ENCODE results near the gene FRMD4A. TPM values are rescaled to one million over a fixed set of nuclear protein-coding genes. Genes with fewer than 3 reads are reported as not detected.

FRMD4A gene
- total RNA-seq, 2 donors from 2014 or later: 55.9 to 81.0 TPM

DNA sequence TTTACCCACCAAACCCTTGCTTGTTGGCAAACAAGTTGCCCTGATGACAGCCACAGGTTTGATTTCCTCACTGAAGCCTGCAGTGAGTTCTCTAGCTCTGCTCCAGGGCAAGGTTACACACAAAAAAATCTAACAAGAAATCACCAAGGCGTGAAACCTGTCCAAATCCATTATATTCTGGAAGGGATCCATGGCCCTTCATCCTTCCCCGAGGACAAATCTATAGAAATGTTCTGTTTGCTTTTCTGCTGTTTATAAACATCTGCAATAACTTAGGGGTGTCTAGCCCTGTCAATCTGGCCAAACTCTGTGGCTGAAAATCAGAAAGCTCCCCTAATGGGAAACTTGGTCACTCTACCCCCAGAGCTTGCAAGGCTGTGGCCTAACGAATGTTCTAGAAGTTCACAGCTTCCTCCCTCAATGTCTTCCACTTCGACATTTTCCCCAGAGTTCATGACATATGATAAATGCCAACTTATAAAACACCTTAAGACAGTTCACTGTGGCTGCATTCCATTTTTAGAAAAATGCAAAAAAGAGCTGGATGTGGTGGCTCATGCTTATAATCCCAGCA is 579.4 kb downstream of the FRMD4A start:
- Histone ChIP-seq H3K4me1 (ENCODE audit: control insufficient read depth in 1 of 2, low read depth in 2 of 2) (peaks cover 0 to under 1% of the 10 kb centered on the region in 2 donors), H3K36me3 (no peaks in the 10 kb centered on the region), H3K9me3 (no peaks in the 10 kb centered on the region), H3K4me3 (no peak overlapping the region), H3K27ac (no peak overlapping the region), H3K27me3 (replicated peaks; ENCODE audit: insufficient read depth) (no peaks in the 10 kb centered on the region)
- ATAC-seq (ENCODE audit: insufficient number of reproducible peaks, low FRiP score, low read depth) (no peak), DNase-seq (ENCODE audit: low spot score) (no peak)
- TF ChIP-seq, protein P1, sequence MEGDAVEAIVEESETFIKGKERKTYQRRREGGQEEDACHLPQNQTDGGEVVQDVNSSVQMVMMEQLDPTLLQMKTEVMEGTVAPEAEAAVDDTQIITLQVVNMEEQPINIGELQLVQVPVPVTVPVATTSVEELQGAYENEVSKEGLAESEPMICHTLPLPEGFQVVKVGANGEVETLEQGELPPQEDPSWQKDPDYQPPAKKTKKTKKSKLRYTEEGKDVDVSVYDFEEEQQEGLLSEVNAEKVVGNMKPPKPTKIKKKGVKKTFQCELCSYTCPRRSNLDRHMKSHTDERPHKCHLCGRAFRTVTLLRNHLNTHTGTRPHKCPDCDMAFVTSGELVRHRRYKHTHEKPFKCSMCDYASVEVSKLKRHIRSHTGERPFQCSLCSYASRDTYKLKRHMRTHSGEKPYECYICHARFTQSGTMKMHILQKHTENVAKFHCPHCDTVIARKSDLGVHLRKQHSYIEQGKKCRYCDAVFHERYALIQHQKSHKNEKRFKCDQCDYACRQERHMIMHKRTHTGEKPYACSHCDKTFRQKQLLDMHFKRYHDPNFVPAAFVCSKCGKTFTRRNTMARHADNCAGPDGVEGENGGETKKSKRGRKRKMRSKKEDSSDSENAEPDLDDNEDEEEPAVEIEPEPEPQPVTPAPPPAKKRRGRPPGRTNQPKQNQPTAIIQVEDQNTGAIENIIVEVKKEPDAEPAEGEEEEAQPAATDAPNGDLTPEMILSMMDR (IDR thresholded peaks at IDR 0.05): no peak

DNA sequence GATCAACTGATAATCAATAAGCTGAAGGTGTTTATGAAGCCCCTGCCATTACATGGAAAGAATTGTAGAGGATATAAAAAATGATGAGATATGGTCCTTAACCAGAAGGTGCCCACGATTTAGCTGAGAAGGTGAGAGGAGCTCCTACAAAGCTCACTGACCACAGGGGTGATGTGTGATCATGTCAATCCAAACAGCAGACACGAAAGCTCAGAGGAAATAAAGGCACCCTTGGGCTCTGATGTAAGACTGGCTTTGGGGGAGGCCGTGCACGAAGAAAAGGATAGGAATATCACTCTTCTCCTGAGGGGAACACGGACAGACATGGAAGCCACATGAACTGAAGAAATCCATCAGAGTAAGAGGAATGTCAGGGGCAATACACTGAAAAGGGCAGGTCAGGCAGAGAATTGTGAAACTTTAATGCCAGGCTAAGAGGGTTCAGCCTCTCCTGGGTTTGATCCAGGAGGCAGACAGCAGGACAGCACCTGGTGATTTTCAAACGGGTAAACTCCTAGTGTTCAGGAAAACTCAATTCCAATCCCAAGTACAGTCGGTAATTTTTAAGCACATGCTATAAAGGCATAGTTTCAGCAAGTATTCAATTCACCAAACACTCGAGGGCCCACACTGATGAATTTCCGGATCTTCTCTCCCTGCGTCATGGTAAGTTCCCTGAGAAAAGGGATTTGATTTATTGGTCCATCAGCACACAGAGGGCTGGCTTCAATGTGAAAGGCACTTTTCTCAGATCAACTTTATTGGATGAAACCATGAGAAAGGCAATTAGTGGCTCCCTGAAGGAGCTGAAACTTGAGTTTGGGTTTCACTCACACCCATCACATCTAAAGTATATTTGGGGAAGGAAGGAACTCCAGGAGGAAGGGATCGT is 580.2 kb downstream of the FRMD4A start:
- DNase-seq (ENCODE audit: low spot score) (no peak), ATAC-seq (ENCODE audit: insufficient number of reproducible peaks, low FRiP score, low read depth) (no peak)
- TF ChIP-seq, protein P1 (IDR thresholded peaks at IDR 0.05): no peak
- no peaks in the 10 kb centered on the region for H3K9me3 ChIP-seq
- H3K27ac ChIP-seq: no peak overlapping the region
- no peaks in the 10 kb centered on the region for H3K4me1 ChIP-seq (ENCODE audit: control insufficient read depth in 1 of 2, low read depth in 2 of 2)
- H3K4me3 ChIP-seq: no peak overlapping the region
- no peaks in the 10 kb centered on the region for H3K36me3 ChIP-seq
- H3K27me3 ChIP-seq (replicated peaks; ENCODE audit: insufficient read depth): no peaks in the 10 kb centered on the region

DNA sequence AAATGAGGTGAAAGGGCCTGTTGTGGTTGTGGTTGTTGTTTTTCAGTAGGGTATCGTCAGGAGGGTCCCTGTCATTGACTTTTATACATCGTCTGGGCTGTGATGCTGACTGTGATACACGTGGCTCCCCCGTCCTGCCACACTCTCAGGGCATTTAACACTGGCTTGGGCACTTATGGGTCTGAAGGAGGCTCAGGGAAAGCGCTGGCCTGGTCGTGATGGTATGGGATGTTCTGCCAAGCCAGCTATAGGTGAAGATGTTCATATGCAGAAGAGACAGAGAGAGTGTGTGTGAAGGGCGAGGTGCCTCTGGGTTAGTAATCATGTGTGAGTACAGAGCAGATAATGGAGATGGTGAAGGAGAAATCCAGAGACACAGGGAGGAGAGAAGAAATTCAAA is 585.5 kb downstream of the FRMD4A start:
- ATAC-seq (ENCODE audit: insufficient number of reproducible peaks, low FRiP score, low read depth): no peak
- no peaks in the 10 kb centered on the region for H3K9me3 ChIP-seq
- TF ChIP-seq, protein P1 (IDR thresholded peaks at IDR 0.05): no peak
- H3K4me3 ChIP-seq: no peak overlapping the region
- no peaks in the 10 kb centered on the region for H3K4me1 ChIP-seq (ENCODE audit: control insufficient read depth in 1 of 2, low read depth in 2 of 2)
- H3K27me3 ChIP-seq (replicated peaks; ENCODE audit: insufficient read depth): no peaks in the 10 kb centered on the region
- no peak for DNase-seq (ENCODE audit: low spot score)
- H3K27ac ChIP-seq: no peak overlapping the region
- H3K36me3 ChIP-seq: no peaks in the 10 kb centered on the region

DNA sequence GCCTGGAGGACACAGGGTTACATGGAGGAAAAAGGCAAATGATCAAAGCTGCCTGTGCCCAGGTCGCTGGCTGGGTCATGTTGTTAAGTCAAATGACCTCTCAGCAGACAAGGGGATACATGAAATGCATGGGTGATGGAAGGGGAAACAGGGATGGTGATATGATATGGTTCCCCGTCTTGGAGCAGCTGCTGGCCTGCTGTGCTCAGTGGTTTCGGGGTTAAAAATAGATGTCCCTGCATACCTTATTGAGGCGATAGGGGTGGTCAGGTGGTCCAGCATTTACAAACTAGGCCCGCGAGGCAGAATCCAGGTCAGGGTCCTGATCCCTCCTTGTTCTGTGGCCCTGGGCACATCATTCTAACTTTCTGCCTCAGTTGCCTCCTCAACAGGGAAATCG is 586.8 kb downstream of the FRMD4A start:
- Histone ChIP-seq H3K27ac (no peak overlapping the region), H3K36me3 (no peaks in the 10 kb centered on the region), H3K27me3 (replicated peaks; ENCODE audit: insufficient read depth) (no peaks in the 10 kb centered on the region), H3K4me3 (no peak overlapping the region), H3K9me3 (no peaks in the 10 kb centered on the region), H3K4me1 (ENCODE audit: control insufficient read depth in 1 of 2, low read depth in 2 of 2) (no peaks in the 10 kb centered on the region)
- no peak for ATAC-seq (ENCODE audit: insufficient number of reproducible peaks, low FRiP score, low read depth)
- TF ChIP-seq, protein P1 (IDR thresholded peaks at IDR 0.05): no peak
- DNase-seq (ENCODE audit: low spot score): no peak

DNA sequence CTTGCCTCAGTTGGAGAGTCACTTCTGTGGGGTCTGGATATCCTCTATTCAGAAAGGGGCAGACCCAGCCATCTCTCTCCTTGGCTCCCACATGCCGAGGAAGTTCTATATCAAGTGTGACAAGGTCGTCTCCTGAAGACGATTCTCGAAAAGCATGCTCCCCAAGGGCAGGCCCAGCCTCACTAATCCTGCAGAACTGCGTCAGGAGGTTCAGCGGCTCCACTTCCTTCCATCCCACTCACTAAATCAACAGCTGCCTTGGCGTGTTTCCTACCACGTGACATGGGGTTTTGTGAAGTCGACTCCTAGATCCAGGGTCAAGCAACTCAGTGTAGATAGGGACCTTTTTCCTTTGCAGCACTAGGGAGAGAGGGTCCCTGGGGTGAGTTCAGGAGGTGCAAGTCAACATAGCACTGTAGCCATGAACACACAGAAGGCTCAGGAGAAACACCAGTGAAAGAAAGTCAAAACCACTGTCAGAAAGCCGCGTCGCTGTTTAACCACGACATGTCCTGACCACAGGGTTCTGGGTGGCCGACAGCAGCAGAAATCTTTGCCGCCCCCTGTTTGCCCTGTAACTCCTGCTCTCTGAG is 587.5 kb downstream of the FRMD4A start:
- H3K4me1 ChIP-seq (ENCODE audit: control insufficient read depth in 1 of 2, low read depth in 2 of 2): no peaks in the 10 kb centered on the region
- H3K36me3 ChIP-seq: peaks cover 2% of the 10 kb centered on the region
- no peak overlapping the region for H3K27ac ChIP-seq
- ATAC-seq (ENCODE audit: insufficient number of reproducible peaks, low FRiP score, low read depth): no peak
- H3K27me3 ChIP-seq (replicated peaks; ENCODE audit: insufficient read depth): no peaks in the 10 kb centered on the region
- DNase-seq (ENCODE audit: low spot score): no peak
- H3K9me3 ChIP-seq: no peaks in the 10 kb centered on the region
- TF ChIP-seq, protein P1 (IDR thresholded peaks at IDR 0.05): no peak
- no peak overlapping the region for H3K4me3 ChIP-seq
